Bronchial epithelial cell (primary cell): Measurements from ENCODE around the gene DDX56. TPM values are rescaled to one million over a fixed set of nuclear protein-coding genes. Genes with fewer than 3 reads are reported as not detected.
"Not testable (repeated sequence)": the region's sequence is repeated elsewhere in the genome, so short reads cannot be mapped to it uniquely, and the experiment has no call there.

Experiments
- DNase-seq: peaks from one replicate; pipeline ENCODE4 v3.0.0-alpha.2; 2010; ENCODE audit warnings: low read depth
- FAIRE-seq: peaks from 2 replicates; lab custom pipeline; 2011; peaks lifted over from hg19 to GRCh38; lab: Jason Lieb, UNC
- H3K27me3 ChIP-seq: 2 replicates; pipeline ENCODE4 v1.5.1; 2011; ENCODE audit warnings: low read length; ENCODE audit not compliant: control insufficient read depth, insufficient read depth
- H3K36me3 ChIP-seq: 2 replicates; pipeline ENCODE4 v1.5.1; 2011; ENCODE audit warnings: low read length; ENCODE audit not compliant: control insufficient read depth, insufficient read depth
- H3K4me3 ChIP-seq: 2 replicates; pipeline ENCODE4 v1.5.1; 2011; ENCODE audit warnings: mild to moderate bottlenecking, low read depth, low read length, control low read depth
- CTCF ChIP-seq: IDR thresholded peaks from 2 replicates; pipeline ENCODE4 v1.5.1; 2011; ENCODE audit warnings: mild to moderate bottlenecking, moderate library complexity, low read length, control low read depth, inconsistent platforms; ENCODE audit not compliant: insufficient read depth, severe bottlenecking
- total RNA-seq: library from RNA; depleted of rRNA; stranded (reverse); fragments of >200 nt; gene quantifications from 2 replicates; pipeline ENCODE4 v1.2.1, GENCODE V29; 2014

DDX56 gene
- total RNA-seq, 1 donor from 2014 or later = 65.0 TPM

- DNase-seq (no peak), FAIRE-seq (no peak)
- Histone ChIP-seq H3K27me3 (no peaks in the 10 kb centered on the region), H3K4me3 (no peak overlapping the region), H3K36me3 (peaks cover 19% of the 10 kb centered on the region)
- TF ChIP-seq CTCF = no peak
These were observed 10.5 kb downstream of the DDX56 start for GRCh38 chr7:44563171-44563679.

GRCh38 chr7:44562622-44562962, 11.1 kb downstream of the DDX56 start:
- H3K36me3 ChIP-seq = peaks cover 14% of the 10 kb centered on the region
- H3K27me3 ChIP-seq, H3K4me3 ChIP-seq, FAIRE-seq, DNase-seq: not testable (repeated sequence)

- DNase-seq (peak; percentile 39), FAIRE-seq (no peak)
- Histone ChIP-seq H3K36me3 (peaks cover 12% of the 10 kb centered on the region), H3K4me3 (no peak overlapping the region), H3K27me3 (no peaks in the 10 kb centered on the region)
- no peak for TF ChIP-seq CTCF
These were observed 11.6 kb downstream of the DDX56 start for GRCh38 chr7:44561962-44562621.

- no peak for FAIRE-seq
These were observed 12.2 kb downstream of the DDX56 start for GRCh38 chr7:44561481-44561880.

GRCh38 chr7:44559485-44559884, 14.2 kb downstream of the DDX56 start:
- DNase-seq (no peak), FAIRE-seq (no peak)
- peaks cover 2% of the 10 kb centered on the region for H3K36me3 ChIP-seq
- no peak overlapping the region for H3K4me3 ChIP-seq
- no peak for TF ChIP-seq CTCF
- H3K27me3 ChIP-seq = no peaks in the 10 kb centered on the region

More at GRCh38 chr7:44561481-44561880, 12.2 kb downstream of the DDX56 start:
- Histone ChIP-seq H3K27me3 (no peaks in the 10 kb centered on the region), H3K36me3 (peaks cover 12% of the 10 kb centered on the region), H3K4me3 (no peak overlapping the region)
- no peak for DNase-seq
- no peak for TF ChIP-seq CTCF

GRCh38 chr7:44557485-44557884, 16.2 kb downstream of the DDX56 start:
- H3K36me3 ChIP-seq = no peaks in the 10 kb centered on the region
- no peak for FAIRE-seq
- TF ChIP-seq CTCF = no peak
- no peaks in the 10 kb centered on the region for H3K27me3 ChIP-seq
- no peak for DNase-seq
- no peak overlapping the region for H3K4me3 ChIP-seq
